Measurements from ENCODE around the gene PAX5.

- no peak for TF ChIP-seq EZH2 (IDR thresholded peaks at IDR 0.05; ENCODE audit: borderline replicate concordance, insufficient read depth, low read depth, low read length, poor library complexity, severe bottlenecking)
- TF ChIP-seq, protein P1, sequence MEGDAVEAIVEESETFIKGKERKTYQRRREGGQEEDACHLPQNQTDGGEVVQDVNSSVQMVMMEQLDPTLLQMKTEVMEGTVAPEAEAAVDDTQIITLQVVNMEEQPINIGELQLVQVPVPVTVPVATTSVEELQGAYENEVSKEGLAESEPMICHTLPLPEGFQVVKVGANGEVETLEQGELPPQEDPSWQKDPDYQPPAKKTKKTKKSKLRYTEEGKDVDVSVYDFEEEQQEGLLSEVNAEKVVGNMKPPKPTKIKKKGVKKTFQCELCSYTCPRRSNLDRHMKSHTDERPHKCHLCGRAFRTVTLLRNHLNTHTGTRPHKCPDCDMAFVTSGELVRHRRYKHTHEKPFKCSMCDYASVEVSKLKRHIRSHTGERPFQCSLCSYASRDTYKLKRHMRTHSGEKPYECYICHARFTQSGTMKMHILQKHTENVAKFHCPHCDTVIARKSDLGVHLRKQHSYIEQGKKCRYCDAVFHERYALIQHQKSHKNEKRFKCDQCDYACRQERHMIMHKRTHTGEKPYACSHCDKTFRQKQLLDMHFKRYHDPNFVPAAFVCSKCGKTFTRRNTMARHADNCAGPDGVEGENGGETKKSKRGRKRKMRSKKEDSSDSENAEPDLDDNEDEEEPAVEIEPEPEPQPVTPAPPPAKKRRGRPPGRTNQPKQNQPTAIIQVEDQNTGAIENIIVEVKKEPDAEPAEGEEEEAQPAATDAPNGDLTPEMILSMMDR (IDR thresholded peaks at IDR 0.05) = no peak
Measured at GRCh38 chr9:36914212-36914577, 119.9 kb downstream of the PAX5 start.

Measured in B cell (primary cell).